ENCODE measurements around the gene STING1. TPM values are rescaled to one million over a fixed set of nuclear protein-coding genes. Genes with fewer than 3 reads are reported as not detected.
A peak's percentile ranks its signal among the peaks of the same experiment; 100 is the strongest.

STING1 gene
- total and polyA plus RNA-seq, 8 donors = 6.1 to 23.7 (median 11.6) TPM

- peak within 1 kb of the TSS; percentile 68 to 85 (median 78) for H3K4me3 ChIP-seq
- no peaks in the 10 kb centered on the region for H3K27me3 ChIP-seq
- H3K27ac ChIP-seq = peak within 1 kb of the TSS; percentile 80 to 98 (median 96)
- intact Hi-C loops (cut with DNase I; ENCODE audit: low total_unique reads) = no loop called here
- no peaks in the 10 kb centered on the region for H3K9me3 ChIP-seq
- H3K4me1 ChIP-seq = peaks cover 4 to 17% (median 14%) of the 10 kb centered on the region in 4 donors
- peak; percentile 93 to 97 for DNase-seq
- WGBS, 5 donors = 0 to 4% (median 3%) methylated on average over 14 to 49 of the region's 49 CpGs
- TF ChIP-seq POLR2A (IDR thresholded peaks at IDR 0.05) (no peak), POLR2AphosphoS5 (IDR thresholded peaks at IDR 0.05) (peak; percentile 33 to 88 (median 73))
- H3K36me3 ChIP-seq = peaks cover 0 to 17% (median 5%) of the 10 kb centered on the region in 4 donors
These were observed 43.3 kb downstream of the STING1 start, which contains the start of gene DNAJC18 for GRCh38 chr5:139439013-139439903. Gene DNAJC18, minus strand, starts transcription at chr5:139439525. Its CDS starts 80 bp downstream, at chr5:139439445.

GRCh38 chr5:139438707-139439012 lies 43.9 kb downstream of the STING1 start:
- H3K4me3 ChIP-seq = peak overlapping the region; percentile 68 to 85 (median 78)

GRCh38 chr5:139435676-139436075 lies 46.9 kb downstream of the STING1 start:
- no peak overlapping the region for H3K27ac ChIP-seq
- peaks cover 4 to 17% (median 14%) of the 10 kb centered on the region in 4 donors for H3K4me1 ChIP-seq
- no peaks in the 10 kb centered on the region for H3K27me3 ChIP-seq
- peaks cover 0 to 44% (median 21%) of the 10 kb centered on the region in 4 donors for H3K36me3 ChIP-seq
- H3K4me3 ChIP-seq = no peak overlapping the region
- no peak for DNase-seq
- no peak for TF ChIP-seq EP300 (IDR thresholded peaks at IDR 0.05)
- WGBS, 5 donors = 93 to 97% (median 96%) methylated on average over 3 of the region's 3 CpGs
- intact Hi-C loops (cut with DNase I; ENCODE audit: low total_unique reads) = no loop called here
- H3K9me3 ChIP-seq = no peaks in the 10 kb centered on the region

More at GRCh38 chr5:139438707-139439012, 43.9 kb downstream of the STING1 start:
- Histone ChIP-seq H3K4me1 (peaks cover 4 to 17% (median 14%) of the 10 kb centered on the region in 4 donors), H3K27me3 (no peaks in the 10 kb centered on the region), H3K9me3 (no peaks in the 10 kb centered on the region), H3K36me3 (peaks cover 0 to 23% (median 8%) of the 10 kb centered on the region in 4 donors), H3K27ac (peak overlapping the region; percentile 20 to 98 (median 96))
- no peak for DNase-seq
- intact Hi-C loops (cut with DNase I; ENCODE audit: low total_unique reads) = no loop called here
- 21 to 29% (median 24%) methylated on average over 8 of the region's 8 CpGs for WGBS, 5 donors
- TF ChIP-seq CTCF (IDR thresholded peaks at IDR 0.05) = no peak
- TF ChIP-seq POLR2A (IDR thresholded peaks at IDR 0.05) = no peak
- TF ChIP-seq POLR2AphosphoS5 (IDR thresholded peaks at IDR 0.05) = no peak
- no peak for TF ChIP-seq EP300 (IDR thresholded peaks at IDR 0.05)

GRCh38 chr5:139431706-139432105 lies 50.9 kb downstream of the STING1 start:
- H3K27me3 ChIP-seq = no peaks in the 10 kb centered on the region
- intact Hi-C loops (cut with DNase I; ENCODE audit: low total_unique reads) = no loop called here
- H3K4me1 ChIP-seq = no peaks in the 10 kb centered on the region
- H3K36me3 ChIP-seq = peaks cover 2 to 71% (median 39%) of the 10 kb centered on the region in 4 donors
- no peak overlapping the region for H3K4me3 ChIP-seq
- H3K27ac ChIP-seq = no peak overlapping the region
- H3K9me3 ChIP-seq = no peaks in the 10 kb centered on the region
- 46 to 78% (median 58%) methylated on average over 1 of the region's 1 CpG for WGBS, 5 donors
- TF ChIP-seq POLR2A (IDR thresholded peaks at IDR 0.05) (no peak), EP300 (IDR thresholded peaks at IDR 0.05) (no peak), POLR2AphosphoS5 (IDR thresholded peaks at IDR 0.05) (no peak), CTCF (IDR thresholded peaks at IDR 0.05) (no peak)
- no peak for DNase-seq

DNA sequence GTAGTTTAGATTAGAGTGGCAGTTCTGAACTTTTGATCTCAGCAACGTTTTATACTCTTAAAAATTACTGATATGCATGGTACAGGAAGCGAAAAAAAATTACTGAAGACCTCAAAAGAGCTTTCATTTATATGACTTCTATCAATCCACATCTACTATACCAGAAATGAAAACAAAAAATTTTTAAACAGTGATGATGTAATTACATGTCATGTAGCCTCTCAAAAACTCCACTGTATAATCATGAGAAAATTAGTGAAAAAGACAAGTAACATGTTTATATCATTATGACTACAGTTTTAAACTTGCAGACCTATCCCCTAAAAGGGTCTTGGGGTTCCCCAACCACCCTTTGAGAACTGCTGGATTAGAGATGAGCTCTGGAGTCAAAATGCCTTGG lies 52.5 kb downstream of the STING1 start:
- no peaks in the 10 kb centered on the region for H3K9me3 ChIP-seq
- no peak overlapping the region for H3K4me3 ChIP-seq
- H3K4me1 ChIP-seq = no peaks in the 10 kb centered on the region
- H3K27me3 ChIP-seq = no peaks in the 10 kb centered on the region
- peaks cover 3 to 85% (median 53%) of the 10 kb centered on the region in 4 donors for H3K36me3 ChIP-seq
- no peak overlapping the region for H3K27ac ChIP-seq
- 68 to 72% (median 68%) methylated on average over 2 of the region's 2 CpGs for WGBS, 5 donors
- intact Hi-C loops (cut with DNase I; ENCODE audit: low total_unique reads) = no loop called here
- no peak for TF ChIP-seq CTCF (IDR thresholded peaks at IDR 0.05)
- no peak for TF ChIP-seq EP300 (IDR thresholded peaks at IDR 0.05)
- TF ChIP-seq POLR2A (IDR thresholded peaks at IDR 0.05) = no peak
- TF ChIP-seq POLR2AphosphoS5 (IDR thresholded peaks at IDR 0.05) = no peak
- no peak for DNase-seq
